Measurements from ENCODE around the gene ERC2.

ERC2 gene

DNA sequence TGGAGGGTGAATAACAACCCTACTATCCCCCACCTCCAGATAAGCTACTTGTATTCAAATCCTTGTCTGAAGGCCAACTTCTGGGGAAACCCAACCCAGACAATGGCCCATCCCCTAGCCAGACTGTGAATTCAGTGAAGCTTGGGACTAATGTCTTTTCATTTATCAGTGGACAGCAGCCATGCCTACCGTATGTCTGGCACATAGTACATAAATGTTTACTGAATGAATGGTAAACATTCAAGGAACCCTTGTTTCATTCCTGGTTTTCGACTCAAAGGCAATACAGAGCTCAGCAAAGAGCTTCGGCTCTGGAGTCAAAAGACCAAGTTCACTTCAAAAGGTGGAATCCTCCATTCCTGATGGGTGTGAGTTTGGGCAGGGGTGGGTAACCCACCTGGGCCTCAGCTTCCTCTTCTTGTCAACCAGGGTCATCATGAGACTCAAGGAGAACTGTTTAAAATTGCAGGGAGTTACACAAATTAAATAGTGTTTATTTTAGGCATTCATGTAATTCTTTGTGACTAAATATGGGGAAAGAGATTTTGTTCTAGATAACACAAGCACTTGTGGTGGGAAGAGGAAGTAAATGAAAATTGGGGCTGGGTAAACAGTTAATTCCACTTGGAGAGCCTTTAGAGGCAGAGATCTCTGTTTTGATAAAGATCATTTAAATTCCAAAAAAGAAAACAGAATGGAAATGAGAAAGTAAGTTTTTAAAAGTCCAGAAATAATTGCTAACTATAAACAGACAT is 677.5 kb downstream of the ERC2 start:
- DNase-seq (ENCODE audit: low read depth) = no peak

DNA sequence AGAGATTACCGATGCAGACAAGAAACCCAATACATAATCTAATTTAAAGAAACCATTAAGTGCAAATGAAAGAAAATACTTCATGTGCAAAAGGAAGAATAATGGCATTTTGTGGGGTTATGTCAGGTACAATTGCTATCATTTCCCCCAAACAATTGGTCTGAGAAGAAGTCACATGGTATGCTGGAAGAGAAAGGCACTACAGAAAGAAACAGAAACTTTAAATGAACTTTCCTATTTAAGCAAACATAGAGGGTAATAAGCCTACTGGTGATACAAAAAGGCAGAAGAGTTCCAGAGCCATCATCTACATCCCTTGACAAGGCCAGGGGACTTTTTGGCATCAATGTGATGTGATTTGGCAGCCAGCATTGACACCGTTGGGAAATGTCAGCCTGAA is 678.8 kb downstream of the ERC2 start:
- DNase-seq (ENCODE audit: low read depth) = no peak

DNA sequence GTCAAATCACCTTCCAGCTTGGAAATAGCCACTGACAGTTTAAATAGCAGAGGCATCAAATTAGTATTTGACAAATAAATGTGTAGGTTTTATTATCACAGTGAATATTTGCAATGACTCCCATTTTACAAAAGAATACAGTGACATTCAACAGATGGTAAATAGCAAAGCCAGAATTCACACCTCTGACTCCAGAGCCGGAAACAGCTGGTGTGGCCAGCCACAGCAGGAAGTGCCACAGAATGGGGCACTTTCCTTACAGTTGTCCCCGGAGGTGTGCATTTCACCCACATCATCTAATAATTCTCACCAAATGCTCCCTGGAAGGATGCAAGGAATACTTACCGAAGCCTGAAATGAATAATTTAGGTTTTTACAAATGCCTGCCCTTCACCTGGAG is 685.5 kb downstream of the ERC2 start:
- DNase-seq (ENCODE audit: low read depth) = no peak

DNA sequence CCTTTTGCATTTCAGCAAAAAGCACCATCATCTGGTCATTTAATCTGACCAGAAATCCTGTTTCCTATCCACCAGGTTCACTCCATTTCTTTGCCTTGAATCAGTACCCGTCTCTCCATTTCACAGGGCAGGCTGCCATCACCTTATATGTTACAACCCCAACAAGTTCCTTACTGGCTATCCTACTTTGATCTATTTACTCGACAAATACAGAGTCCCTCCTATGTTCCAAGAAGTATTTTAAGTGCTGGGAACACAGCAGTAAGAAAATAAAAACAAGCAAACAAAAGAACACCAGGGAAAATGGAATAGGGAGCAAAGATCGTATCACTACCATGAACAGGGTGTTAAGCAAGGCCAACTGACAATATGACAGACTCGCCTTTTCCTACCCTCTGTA is 685.9 kb downstream of the ERC2 start:
- no peak for DNase-seq (ENCODE audit: low read depth)

DNA sequence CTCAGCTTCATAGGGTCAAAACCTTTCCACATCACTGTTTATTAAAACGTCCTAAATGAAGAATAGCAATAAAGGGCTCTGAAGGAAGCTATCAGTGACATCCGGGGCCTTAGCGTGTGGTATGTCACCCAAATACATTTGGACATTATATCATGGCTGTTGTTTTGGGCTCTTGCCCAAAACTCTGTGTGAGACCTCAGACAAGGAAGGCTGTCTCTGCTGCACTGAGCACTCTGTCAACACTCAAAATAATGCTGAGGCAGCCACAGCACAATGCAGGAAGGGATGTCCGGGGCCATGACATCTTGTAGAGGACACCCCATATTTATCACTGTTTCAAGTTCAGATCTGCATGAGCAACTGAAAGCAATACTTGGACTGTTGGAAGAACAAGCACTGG is 687.4 kb downstream of the ERC2 start:
- no peak for DNase-seq (ENCODE audit: low read depth)

DNA sequence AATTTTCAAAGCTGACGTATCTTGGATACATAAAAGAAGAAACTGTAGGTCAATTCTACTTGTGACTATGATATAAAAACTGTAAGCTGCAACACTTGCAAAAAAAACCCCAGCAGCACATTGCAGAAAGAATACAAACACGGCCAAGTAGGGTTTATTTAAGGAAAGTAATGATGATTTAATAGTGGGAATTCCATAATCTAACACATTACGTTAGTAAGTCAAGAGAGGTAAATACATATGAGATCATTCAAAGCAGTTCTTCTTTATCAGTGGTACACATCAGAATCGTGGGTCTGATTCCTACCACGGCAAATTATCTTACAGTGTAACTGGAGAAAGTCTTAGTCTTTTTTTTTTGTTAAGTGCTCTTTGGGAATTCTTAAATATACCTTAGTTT is 688.7 kb downstream of the ERC2 start:
- DNase-seq (ENCODE audit: low read depth) = no peak

DNA sequence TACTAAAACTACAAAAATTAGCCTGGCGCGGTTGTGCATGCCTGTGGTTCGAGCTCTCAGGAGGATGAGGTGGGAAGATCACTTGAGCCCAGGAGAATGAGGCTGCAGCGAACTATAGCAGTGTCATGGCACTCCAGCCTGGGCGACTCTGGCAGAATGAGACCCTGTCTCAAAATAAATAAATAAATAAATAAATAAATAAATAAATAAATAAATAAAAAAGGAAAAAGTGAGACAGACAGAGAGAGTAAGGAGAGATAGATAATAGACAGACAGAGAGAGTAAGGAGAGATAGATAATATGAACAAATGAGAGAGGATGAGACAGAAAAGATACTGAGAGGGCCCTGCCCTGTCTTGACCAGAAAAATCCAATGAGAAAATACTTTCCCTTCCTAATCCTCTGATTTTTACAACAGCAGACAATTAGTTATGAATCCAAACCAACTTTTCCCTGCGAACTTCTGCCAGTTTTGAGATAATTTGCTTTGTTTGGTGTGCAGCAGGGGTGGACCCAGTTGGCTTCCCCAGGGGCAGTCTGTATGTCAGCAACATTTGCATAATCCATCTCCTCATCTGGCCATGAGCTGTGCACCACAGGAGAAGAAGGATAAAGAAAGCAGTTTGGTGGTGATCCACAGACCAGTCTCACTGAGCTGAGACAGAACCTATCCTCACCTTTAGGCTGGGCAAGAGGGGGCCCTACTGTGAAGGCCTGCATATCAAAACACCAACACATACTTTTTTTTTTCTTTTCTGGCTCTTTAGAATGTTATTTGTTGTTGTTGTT is 692.7 kb downstream of the ERC2 start:
- DNase-seq (ENCODE audit: low read depth) = no peak

DNA sequence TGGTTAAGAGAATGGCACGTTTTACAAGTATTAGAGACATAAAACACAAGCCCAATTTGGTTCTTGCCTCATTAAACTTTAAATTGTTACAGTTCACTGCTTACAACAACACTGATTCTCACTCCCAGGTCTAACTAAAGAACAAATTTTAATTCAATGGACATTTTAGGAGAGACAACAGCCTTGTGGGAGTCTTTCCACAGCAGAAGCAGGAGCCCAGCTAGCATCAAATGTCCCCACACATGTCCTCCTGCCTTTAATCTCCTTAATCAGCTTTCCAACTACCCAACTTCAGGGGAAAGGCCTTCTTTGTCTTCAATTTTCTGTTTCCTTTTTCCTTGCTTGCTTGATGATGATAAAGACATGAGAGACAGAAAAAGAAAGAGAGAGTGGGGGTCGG is 693.4 kb downstream of the ERC2 start:
- no peak for DNase-seq (ENCODE audit: low read depth)

DNA sequence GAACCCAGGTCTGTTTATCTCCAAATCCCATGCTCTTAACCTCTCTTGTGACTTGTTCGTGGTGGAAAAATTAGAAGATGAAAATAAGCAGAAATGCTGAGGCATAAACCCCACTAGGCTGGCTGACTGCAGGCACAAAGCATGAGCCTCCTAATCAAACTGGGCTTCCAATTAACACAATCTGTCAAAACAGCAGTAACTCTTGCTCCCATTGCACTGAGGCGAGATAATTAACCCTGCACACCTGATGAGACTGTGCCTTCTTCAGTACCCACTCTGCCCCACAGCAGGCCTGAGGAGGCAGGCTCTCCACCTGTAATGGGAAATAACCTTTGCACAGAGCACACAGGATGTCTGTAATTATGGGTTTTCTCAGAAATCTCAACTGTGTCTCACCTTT is 696.8 kb downstream of the ERC2 start:
- DNase-seq (ENCODE audit: low read depth) = no peak

DNA sequence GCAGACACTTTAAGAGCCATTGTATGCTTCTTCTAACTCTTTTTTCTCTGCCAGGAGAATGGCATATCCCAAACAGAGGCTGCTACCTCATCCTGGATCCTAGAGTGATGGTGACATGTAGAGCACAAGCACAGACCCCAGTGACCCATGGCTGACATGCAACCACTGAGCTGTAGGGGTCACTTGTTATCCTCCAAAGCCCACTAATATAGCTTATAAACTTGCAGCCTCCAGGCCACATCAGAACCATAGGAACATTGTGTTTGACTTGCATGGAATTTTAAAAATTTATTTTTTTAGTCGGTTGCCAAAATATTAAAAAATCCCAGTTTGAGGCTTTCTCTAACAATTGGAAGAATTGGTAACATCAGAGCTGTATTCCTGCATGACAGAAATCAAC is 698.2 kb downstream of the ERC2 start:
- no peak for DNase-seq (ENCODE audit: low read depth)

DNA sequence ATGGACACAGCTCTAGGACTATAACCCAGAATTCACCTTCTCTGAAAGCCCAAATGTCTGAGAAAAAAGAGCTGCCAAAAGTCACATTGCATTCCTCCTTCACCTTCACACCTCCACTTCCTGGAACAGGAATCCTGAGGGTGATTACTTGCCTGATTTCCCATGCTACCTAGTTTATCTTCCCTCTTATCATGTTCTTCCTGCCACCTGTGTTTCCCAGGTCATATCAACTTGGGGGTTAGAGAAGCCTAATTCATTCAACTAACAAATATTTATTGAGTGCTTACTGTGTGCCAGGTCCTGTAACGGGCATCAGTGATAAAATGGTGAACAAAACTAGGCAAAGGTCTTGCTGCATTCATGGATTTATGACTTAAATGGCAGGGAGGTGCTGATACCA is 701.5 kb downstream of the ERC2 start:
- no peak for DNase-seq (ENCODE audit: low read depth)

DNA sequence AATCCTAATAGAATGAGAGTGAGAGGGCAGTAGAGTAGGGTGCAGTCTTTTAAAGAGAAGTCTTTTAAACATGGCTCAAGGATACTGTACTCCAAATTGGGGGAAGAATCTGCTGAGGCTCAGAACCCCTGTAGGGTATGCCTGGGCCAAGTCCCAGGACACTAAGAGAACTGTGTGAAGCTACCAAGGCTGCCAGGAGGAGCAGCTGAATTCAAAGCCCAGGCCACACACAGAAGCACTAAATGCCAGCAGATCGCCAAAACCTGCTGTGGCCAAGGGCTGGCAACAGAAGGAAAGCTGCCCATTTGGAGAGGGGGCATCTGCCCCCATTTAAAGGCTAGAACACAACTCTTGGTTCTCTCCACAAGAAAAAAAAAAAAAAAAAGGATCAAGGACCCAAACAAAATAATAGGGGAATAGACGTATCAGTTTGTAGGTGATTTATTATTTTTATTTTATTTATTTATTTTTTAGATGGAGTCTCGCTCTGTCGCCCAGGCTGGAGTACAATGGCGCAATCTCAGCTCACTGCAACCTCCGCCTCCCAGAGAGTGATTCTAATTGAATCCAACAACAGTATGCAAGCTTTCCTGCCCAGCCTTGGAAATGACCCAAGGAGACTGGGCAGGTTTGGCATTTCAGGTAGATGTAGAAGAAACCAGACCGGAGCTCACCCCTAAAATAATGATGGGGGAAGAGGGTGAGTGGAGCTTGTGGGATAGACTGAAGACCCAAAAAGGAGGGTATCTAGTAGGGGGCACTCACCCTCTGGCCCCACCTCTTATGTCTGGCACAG is 702.2 kb downstream of the ERC2 start:
- no peak for DNase-seq (ENCODE audit: low read depth)

DNA sequence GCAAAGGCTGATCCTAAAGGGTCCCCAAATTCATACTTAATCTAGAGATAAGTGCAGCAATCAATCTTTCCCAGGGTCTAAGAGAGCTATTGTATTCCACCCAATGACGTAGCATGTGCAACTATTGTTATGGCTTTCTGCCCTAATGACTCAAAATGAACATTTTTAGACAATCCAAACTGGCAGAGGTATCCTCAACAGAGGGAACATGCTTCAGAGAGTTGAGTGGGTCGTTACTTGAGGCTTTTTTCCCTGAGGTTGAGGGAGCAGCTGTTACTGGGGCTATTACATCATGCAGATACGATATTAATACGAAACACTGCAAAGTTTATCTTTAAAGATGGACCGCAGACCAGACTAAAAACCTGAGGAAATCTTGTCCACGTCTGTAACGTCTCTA is 702.9 kb downstream of the ERC2 start:
- DNase-seq (ENCODE audit: low read depth) = no peak

DNA sequence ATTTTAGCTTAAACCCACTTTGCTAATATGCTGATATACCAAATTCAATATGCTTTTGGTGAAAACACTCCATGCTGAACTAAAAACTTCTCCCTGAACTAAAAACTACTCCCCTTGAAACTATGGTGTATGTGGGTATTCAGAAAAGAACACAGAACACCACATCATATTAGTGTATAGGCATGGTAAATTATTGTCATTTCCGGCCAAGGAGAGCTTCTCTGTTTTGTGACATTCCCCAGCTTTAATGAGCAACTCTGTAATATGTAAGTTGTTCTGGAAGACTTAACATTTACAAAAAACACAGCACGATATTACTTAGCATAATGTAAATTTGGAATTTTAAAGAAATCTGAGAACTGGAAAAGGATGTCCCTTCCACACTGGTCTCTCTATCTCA is 711.3 kb downstream of the ERC2 start:
- no peak for DNase-seq (ENCODE audit: low read depth)

DNA sequence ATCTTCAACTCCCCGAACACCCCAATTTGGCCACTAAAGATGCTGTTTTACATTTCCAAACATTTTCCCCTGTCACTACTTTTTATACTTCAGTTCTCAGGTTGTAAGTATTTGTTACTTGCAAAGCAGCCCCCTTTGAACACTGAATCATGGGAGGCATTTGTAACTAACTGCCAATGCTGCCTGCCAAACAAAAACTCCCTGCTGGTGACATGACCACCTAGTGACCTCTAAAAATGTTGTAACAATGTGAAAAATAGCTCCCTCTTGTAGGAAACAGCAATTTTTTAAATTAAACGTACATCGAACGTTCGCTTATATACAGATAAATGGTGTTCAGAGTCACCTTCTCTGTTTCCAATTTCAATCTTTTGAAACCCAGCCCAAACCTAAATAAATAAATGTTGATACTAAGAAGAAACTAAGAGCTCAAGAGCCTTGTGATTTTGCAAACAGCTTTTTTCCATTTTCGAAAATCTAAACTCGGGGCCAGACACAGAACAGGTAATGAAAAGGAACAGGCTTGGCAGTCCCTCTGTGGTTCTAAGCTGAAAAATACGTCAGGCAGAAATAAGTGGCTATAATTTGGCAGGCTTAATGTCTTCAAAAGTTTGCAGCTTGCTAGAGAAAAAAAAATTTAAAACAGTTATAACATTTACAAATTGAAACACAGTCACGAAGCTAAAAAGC is 712.6 kb downstream of the ERC2 start:
- no peak for DNase-seq (ENCODE audit: low read depth)

DNA sequence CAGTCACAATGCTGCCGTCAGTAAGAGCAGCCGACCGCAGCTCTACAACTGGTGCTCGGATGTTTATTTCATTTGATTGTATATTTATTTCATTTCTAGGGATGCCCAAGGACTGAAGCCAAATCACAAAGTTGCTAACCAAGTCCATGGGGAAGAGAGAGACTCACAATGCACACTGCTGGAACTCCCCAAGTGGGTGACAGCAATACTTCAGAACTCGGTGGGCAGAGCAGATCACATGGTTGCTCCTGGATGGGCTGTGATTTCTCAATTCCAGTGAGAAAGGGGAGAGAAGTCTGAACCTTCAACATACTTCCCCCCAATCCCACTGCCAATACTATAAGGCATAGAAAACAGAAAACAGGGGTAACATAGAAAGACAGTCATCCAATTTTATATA is 715.4 kb downstream of the ERC2 start:
- DNase-seq (ENCODE audit: low read depth) = no peak

DNA sequence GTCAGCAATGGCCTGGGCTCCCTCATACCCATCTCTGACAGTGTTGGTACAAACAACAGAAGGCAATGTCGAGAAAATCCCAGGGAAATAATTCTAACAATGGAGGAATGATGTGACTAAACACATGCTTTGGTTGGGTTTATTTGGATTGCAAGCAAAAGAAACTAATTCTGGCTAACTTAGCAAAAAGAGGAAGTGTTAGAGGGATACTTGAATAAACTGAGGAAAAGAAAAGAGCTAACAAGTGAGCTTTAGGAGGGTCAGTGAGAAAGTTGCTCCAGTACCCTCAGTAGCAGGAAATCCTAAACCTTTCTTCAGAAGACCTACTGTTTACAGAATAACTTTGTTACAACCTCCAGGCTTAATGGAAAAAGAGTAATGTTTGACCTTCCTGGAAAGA is 716.5 kb downstream of the ERC2 start:
- DNase-seq (ENCODE audit: low read depth) = no peak

DNA sequence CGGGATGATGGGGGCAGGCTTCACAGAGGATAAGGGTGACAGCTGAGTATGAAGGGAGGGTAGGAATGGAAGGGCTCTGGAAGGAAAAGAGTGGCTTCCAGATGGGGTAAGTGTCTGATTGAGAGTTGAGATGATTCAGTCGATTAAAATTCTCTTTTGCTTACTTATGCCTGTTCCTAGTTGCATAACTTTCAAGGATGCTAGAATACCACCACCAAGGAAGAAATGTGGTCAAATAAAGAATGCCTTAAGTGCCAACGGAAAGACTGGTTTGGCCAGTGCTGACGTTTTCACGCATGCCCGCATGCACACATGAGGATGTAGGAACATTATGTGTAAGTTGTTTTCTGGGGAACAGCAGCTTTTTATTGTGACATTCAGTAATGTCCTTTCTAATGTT is 717.7 kb downstream of the ERC2 start:
- no peak for DNase-seq (ENCODE audit: low read depth)

DNA sequence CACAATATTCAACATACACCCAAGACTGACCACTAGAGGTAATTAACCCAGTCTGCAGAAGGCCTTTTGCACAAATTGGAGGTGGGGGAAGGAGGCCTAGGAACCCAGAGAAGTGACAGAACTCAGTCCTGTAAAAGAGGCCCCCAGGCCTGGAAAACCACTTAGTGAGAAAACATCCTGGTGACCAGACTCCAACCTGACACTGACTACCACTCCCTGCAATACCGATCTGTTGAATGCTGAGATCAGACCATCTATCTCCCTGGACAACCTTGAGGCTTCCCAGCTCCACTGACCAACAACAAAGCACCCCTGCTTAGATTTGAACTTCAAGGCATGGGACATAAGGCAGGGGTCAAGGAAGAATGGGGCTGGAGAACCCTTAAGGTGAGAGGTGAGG is 719.2 kb downstream of the ERC2 start:
- no peak for DNase-seq (ENCODE audit: low read depth)

DNA sequence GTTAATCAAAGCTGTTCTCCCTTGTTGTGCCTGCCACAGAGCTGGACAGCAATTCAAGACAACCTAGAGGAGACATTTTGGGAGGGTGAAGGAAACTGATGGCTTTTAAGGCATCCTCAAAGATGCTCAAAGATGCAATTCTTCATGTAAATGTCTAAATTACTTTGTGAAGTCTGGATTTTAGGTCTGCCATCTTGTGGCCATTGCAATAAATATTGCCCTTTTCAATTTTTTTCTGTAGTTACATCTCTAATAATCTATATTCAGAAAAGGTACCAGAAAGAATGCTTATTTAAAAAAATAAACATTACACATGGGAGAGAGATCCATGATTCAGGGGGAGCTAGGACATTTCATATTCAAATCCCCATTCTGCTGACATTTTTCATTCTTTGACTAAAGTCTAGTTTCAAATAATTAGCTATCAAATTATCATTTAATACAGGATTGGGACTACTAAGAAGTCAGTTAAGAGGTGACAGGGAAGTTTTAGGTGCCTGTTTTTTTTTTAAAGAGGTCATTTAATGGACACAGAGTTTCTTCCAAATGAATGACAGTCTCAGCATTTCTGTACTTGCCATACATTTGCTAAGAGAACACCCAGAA is 721.4 kb downstream of the ERC2 start:
- no peak for DNase-seq (ENCODE audit: low read depth)

DNA sequence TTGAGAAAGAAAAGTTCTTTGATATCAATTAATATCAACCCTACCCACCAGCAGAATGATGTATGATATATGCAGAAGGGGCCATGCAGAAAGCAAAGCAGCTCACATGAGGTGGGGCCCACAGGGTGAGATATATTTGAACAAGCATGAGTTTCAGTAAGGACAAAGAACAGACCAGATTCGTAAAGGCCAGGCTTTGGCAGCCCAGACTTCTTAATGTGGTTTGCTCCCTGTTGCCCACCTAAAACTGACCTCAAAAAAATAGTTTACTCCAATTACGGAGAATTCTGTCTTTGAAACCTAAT is 725.5 kb downstream of the ERC2 start:
- no peak for DNase-seq (ENCODE audit: low read depth)

All from T-helper 22 cell (primary cell).